Epidermal melanocyte (primary cell): Measurements from ENCODE around the gene DIAPH3.

Experiments
- DNase-seq: peaks from one replicate; pipeline ENCODE4 v3.0.0; 2011; ENCODE audit warnings: low spot score; ENCODE audit not compliant: insufficient read length

The DIAPH3 gene

DNA sequence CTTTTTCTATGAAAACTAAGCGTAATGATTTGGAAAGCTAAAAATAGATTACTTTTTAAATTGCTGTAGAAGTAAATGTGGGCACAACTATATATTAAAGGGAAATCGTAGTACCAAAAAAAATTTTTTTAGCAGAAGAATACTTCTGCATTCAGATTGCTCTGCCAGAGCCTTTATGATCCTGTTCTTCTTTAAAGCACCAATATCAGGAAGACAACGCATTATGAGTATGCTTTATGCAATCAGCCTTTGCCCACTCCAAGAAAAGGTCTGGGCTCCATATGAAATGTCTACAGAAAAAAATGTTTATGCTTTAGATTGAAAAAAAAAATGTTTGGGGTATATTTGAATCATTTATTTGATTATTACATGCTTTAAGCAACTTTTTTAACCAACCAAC, 137.4 kb downstream of the DIAPH3 start:
- no peak for DNase-seq

DNA sequence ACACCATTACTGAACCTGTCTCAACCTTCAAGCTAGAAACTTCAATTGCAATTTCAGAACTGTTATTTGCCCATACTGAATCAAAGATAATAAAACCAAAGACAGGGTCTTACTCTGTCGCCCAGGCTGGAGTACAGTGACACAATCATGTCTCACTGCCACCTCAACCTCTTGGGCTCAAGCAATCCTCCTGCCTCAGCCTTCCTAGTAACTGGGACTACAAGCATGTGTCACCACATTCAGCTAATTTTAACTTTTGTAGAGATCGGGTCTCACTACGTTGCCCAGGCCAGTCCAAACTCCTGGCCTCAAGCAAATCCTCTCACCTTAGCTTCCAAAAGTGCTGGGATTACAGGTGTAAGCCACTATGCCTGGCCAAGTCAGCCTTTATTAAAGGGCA, 143.4 kb downstream of the DIAPH3 start:
- DNase-seq: no peak

GRCh38 chr13:60019119-60019993, 144.4 kb downstream of the DIAPH3 start:
- no peak for DNase-seq

DNA sequence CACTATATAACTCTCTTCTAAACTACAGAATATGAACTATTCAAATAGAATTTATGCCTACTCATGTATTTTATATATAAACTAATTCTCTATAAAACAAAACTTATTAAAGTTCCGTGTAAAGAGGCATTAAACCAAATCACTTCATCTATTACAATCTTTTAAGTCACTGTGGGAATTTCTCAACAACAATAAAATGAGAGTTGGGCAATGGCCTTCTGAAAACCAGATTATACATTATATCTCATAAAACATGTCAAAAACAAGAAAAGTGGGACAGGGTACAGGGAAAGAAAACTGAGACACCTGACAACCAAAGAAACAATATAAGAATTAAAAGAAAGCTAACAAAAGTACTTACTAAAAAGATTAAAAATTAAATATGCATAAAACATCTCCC, 145.2 kb downstream of the DIAPH3 start:
- no peak for DNase-seq

GRCh38 chr13:60016229-60016628, 147.5 kb downstream of the DIAPH3 start:
- no peak for DNase-seq

DNA sequence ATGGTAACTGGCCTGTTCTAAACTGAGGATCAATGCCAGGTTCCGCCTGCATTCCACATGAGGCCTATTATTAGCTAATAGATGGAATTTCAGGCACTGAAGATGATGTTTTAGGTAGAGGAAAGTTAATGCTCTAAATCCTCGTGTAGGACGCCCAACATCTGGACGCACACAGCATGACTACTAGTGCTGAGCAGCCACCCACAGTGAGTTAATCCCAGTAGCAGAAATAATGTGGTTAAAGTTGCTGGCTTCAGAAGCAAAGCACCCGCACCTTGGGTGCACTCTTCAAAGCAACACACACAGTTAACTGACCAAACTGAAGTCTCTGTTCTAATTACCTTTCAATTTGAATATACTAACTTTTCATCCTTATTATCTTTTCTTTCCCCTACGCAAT, 150.6 kb downstream of the DIAPH3 start:
- DNase-seq: no peak

GRCh38 chr13:60012488-60012887, 151.2 kb downstream of the DIAPH3 start:
- DNase-seq: no peak

GRCh38 chr13:60009300-60010253, 154.2 kb downstream of the DIAPH3 start:
- DNase-seq: no peak

- DNase-seq: no peak
These were observed 161.8 kb downstream of the DIAPH3 start for GRCh38 chr13:60001889-60002288.

DNA sequence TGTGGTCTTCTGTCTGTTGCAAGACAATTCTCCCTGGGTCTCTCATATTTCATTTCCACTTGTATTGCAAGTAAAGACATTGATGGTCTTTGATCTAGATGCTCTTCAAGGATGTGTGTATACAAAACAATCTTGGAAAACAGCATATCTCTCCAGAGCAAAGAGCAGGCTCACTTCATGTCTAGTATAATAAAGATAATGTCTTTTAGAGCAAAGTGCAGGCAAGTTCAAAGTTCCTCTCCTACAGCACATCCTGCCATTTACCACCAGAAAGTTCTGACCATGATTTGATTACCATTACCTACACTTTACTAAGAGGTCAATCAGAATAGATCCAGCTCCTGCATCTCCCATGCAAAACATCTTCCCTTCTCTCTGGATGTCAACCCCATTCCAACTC, 162.8 kb downstream of the DIAPH3 start:
- DNase-seq: no peak

GRCh38 chr13:60000081-60000480, 163.6 kb downstream of the DIAPH3 start:
- DNase-seq: no peak

GRCh38 chr13:59997976-59998375, 165.8 kb downstream of the DIAPH3 start:
- DNase-seq: no peak

DNA sequence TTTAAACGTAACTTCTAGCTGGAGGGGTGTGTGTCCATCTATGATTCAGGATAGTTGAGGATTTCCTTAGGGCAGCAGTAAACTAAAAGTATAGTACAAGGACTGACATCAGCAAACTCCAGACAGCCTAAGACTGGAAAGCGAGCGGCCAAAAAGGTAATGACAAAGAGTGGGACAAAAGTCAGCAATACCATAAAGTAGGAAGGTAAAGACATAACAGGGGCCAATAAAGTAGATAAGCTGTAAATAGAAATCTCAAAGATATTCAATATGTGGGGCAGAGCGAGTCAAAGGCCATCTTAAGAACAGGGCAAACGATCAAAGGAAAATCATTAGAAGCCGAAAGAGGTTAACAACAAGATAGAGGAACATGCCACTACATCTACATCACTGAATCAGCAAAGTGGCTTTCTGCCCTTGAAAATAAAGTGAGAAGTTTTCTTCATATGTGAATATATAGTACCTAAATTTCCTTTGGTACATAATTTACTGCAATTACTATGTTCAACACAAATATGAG, 167.2 kb downstream of the DIAPH3 start:
- no peak for DNase-seq

DNA sequence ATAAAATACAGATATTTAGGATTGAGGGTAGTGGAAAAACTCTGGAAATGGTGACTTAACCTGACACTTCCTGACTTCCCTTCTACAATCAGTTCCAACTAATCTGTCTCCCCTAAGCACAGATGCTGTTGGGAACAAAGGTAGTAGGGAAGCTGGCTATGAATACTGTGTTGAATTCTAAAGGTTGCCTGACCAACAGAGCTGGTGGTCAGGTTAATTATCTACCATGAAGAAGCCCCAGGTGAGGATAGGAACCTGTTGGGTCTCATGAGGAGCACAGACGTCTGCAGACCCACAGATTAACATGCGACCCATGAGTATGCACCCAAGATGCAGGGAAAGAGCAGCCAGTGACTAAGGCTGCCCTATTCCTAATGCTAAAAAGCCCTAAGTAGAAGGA, 172.3 kb downstream of the DIAPH3 start:
- no peak for DNase-seq

GRCh38 chr13:59982631-59983382, 180.9 kb downstream of the DIAPH3 start:
- no peak for DNase-seq

- DNase-seq: no peak
These were observed 184.1 kb downstream of the DIAPH3 start for GRCh38 chr13:59979589-59979988.

DNA sequence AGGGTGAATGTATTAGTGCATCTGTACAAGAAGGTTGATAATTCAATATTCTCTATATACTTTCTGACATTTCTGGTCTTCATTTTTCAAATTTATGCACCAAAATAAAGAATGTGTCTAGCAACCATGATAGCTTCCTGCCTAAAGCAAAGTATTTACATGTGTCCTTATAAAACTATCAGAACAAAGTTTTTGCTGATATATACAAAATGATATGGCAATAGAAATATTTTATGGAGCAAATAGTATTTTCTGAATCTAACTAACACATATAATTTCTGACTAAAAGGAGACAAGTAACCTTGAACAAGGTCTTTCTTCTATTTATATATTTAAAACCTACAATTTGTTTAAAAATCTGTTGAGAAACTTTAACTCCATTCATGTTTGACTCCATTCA, 184.9 kb downstream of the DIAPH3 start:
- DNase-seq: no peak

DNA sequence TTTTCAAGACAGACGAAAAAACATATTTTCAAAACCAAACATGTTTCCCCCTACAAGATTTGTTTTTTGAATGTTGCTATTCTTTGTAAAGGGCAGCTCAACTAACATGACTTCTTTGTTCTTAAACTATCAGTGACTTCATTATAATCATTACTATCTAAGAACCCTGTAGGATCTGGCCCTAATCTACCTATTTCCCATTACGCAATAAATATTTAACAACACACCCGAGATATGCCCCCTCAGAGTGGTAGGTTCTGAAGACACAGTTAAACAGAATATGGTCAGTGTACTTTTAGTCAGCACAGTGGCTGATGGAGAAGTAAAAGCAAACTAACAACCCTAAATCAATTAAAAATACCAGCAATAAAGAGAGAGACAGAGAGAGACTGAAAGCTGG, 186.9 kb downstream of the DIAPH3 start:
- no peak for DNase-seq

- no peak for DNase-seq
These were observed 187.8 kb downstream of the DIAPH3 start for GRCh38 chr13:59975807-59976435.

- no peak for DNase-seq
These were observed 192.9 kb downstream of the DIAPH3 start for GRCh38 chr13:59970847-59971246.

GRCh38 chr13:59963827-59964226, 199.9 kb downstream of the DIAPH3 start:
- no peak for DNase-seq
